DMS53 (cell line): ENCODE data around the gene ALG14.

Source experiments
- DNase-seq: peaks from one replicate; lab custom pipeline; 2025; lab: John Stamatoyannopoulos, UW

Gene ALG14

DNA sequence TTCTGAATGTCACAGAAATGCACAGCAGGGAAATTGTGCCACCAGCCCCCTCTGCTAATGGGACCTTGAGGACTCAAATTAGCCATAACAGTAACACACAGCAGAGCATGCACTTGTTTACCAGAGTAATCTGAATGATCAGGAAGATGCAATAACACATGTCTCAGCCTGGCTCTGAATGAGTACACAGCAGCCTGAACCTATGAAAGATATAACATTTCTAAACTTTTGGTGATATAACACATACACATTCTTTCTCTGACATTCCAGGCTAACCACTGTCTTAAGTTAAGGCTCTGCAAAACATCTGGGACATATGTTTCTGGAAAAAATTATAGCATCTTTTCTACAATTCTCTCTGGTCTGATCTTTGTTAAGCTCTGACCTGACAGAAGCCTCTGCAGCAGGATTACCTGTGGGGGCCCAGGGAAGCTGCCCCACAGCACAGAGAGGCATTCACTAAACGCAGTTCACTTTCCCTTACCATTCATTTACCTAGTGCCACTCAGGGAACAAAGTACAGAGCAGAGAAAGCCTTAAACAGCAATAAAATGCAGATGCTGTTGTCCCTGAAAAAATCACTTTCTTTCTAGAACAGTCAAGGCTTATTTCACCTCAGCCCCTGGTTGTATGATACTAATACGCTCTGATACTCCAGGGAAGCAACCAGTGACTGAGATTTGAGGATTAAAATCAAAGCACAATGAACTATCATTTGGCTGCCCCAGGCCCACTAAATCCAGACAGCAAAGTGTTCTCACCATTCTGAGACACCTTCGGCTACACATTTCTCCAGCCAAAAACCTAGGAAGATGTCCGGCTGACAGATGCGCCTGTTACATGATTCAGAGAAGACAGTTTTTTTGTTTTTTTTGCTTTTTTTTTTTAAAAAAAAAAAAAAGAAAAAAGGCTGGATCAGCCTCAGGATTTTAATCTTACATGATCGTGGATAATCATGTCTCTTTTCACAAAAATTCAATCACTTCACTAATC, 91.9 kb downstream of the ALG14 start:
- DNase-seq, result no peak

DNA sequence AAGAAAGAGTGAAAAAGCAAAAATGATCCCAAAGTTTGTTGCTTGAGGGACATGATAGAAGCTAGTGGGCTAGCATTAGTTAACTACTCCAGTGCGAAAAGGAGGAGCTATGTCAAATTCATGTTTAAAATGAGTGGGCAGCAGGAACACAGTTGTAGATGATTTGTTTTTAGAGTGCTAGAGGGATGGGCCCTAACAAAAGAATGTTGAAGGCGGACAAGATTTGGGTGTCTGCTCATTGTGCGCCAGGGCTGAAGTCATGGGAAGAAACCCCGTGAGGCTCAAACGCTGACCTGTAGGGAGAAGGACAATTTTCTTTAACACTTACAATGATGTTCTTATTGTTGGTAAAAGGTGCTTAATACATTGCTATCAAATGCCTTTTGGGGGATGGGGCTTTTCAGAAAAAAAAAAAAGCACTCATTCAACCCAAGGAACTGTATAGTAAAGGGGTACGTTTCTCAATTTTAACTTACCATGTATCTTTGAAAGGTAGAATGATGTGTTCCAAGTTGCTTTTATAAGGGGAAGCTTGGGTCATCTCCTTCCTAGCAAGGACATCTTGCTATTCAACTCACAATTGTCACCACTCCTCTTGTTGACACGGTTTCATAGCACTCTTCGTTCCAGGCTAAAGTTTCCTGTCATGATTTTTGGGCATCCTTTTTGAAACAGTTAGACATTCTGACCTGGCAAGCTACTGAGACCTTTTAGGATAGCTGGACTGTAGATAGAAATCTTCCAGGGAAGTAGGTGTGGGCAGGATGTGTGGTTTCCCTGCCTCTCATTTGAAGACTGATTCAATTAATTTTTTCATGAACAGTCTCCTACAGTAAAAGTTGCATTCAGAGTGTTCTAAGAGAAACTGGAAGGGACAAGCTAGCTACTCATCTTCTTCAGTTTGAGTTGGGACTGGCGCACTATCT, 92.8 kb downstream of the ALG14 start:
- DNase-seq, result no peak

DNA sequence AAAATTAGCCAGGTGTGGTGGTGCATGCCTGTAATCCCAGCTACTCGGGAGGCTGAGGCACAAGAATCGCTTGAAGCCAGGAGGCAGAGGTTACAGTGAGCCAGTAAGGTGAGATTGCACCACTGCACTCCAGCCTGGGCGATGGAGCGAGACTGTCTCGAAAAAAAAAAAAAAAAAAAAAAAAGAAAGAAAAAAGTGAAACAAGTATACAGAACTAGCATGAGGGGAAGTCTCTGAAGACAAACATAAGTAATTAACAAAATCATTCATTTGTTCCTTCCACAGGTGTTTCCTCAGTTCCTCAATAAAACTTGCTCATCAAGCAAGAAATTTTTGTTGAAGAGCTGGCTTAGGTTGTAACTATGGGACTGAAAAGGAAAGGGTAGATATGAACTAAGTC, 93.6 kb downstream of the ALG14 start:
- no peak for DNase-seq

DNA sequence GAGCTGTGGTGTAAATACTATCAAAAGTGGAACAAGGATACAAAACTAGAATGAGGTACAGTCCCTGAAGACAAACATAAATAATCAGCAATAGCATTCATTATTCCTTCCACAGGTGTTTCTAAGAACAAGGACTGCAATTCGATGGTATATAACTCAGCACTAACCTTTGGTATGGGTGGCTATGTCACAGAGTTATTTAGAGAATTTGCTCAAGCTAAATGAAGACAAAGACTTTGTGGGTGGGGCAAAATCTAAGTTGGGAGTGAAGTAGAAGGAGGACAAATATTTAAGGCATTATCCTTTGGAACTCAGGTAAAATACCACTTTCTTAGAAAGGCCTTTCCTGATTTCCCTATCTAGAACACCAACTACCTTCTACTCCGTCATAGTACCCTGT, 94.3 kb downstream of the ALG14 start:
- DNase-seq, result no peak

DNA sequence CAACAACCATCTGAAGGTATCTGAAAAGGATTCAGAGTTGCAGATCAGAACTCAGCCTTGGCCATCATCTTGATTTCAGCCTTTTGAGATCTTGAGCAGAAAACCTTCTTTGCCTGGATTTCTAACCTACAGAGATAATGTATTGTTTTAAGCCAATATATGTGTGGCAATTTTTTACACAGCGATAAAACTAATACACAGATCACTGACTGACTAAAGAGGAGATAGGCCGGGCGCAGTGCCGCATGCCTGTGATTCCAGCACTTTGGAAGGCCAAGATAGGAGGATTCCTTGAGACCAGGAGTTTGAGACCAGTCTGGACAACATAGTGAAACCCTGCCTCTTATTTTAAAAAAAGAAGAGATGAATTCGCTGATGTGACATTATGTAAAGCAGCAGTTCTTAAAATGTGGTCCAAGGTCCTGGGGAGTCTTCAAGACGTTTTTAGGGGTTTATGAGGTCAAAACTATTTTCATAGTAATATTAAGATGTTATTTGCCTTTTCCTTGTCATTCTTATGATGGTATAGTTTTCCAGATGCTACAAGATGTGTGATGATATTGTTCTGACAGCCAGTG, 95.7 kb downstream of the ALG14 start:
- DNase-seq, result no peak

DNA sequence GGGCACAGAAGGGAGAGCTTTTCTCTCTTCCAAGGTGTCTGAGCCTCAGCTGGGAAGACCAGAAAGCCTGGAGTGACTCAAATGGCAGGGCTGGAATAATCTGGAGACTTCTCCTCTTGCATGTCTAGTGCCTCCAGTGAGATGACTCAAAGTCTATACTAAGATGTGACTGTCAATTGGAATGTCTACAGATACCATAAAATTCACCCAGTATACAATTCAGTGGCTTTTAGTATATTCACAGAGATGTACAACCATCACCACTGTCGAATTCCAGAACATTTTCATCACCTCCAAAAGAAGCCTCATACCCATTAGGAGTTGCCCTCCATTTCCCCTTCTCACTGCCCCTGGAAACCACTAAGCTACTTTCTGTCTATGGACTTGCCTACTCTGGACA, 97.9 kb downstream of the ALG14 start:
- DNase-seq, result no peak

DNA sequence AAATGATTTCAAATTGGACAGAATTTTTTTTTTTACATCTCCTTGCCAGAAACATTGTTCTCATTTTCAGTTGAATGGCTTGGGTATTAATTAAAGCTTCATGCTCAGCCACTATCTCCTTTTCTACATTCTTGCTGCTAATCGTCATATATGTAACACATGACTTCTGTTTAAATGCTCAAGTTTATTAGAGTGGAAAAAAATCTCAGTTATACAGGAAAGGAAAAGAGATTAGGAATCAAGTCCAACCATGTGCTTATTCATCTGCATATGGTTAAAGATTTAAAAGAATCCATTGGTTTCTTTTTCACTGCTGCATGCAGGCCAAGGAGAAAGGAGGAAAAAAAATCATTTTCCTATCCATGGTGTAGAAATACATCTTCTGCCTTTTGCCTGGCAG, 98.5 kb downstream of the ALG14 start:
- no peak for DNase-seq

DNA sequence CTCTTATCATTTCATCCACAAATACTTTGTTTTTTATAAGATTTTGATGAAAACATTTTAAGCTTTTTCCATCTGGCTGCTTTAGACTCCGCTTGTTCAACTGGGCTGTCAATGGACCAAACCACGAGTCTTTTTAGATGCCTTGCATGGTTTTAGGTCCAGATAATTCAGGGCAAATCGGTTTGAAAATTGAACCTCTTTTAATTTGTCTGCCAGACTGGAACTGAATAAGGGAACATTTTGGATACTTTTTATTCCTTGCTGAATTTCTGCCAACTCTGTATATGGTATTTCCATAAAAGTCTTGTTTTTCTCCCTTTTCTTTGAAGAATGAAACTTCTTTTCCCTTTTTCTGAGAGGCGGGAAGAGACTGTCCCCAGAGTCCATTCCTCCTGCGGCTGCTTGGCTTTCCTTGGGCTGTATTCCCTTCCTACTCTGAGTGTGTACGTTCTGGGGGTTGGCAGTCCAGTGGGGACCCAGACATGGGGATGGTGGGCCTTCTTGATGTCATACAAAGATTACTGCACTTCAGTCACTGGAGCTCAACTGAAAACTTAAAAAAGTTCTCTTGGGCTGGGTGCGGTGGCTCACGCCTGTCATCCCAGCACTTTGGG, 99.3 kb downstream of the ALG14 start:
- no peak for DNase-seq

DNA sequence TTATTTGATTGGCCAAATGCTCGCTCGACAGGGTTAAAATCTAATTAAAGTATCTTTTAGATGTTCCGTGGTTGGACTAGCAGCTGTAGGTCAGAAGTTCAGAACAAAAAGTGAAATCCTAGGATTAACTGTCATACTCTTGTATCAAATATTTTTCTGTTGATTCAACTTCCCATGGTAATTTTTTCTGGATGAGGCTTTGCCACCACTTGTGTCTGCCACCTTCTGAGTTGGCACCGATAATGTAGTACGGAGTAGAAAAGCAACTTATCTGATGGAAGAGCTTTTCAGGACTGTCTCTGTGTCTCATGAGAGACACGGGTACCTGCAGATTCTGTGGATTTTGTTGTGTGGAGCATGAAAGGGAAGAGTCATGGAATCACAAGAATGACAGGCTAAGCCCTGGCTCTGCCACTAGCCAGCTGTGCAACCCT, 101.2 kb downstream of the ALG14 start:
- no peak for DNase-seq

DNA sequence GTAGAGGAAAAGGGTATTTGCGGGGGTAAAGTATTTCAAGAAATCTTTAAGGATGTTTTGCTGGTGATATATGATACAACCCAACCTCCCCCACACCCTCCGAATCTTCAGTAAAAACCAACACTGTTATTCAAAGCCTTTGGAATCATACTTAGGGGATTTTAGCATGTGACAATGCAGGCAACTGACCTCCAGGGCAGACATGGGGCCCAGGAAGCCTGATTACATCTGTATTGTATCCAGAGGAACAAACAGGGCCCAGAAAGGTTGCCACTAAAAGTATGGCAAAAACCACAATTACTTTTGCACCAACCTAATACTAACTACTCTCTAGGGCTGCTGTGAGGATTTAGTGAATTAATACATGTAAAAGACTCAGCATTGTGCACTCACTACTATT, 102.0 kb downstream of the ALG14 start:
- DNase-seq, result no peak

DNA sequence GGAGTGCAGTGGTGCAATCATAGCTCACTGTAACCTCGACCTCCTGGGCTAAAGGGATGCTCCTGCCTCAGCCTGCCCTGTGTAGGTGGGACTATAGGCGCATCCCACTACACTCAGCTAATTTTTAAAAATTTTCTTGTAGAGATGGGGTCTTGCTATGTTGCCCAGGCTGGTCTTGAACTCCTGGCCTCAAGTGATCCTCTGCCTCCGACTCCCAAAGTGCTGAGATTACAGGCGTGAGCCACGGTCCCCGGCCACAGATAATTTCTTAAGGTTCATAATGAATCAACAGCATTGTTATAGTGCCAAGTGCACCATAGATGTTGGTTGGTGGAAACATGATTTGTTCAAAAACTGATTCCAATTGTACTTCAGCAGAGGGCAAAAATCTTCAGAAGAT, 103.6 kb downstream of the ALG14 start:
- DNase-seq, result no peak

DNA sequence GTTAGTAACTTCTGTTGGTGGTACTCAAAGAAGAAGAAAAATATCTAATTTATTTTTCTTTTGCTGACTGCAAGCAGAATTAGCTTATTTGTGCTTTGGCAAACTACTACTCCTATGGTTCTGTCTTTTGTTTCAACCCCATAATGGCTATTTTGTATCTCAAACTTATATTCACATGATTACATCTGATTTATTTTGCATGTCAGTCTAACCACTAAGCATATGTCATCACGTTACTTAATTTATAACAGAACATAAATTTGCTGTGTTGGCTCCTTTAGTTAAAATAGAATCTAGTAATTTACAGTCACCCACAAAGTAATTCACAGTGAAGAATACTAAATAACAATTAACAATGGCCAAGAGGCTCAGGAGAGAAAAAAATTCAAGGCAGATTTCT, 106.7 kb downstream of the ALG14 start:
- DNase-seq, result no peak

DNA sequence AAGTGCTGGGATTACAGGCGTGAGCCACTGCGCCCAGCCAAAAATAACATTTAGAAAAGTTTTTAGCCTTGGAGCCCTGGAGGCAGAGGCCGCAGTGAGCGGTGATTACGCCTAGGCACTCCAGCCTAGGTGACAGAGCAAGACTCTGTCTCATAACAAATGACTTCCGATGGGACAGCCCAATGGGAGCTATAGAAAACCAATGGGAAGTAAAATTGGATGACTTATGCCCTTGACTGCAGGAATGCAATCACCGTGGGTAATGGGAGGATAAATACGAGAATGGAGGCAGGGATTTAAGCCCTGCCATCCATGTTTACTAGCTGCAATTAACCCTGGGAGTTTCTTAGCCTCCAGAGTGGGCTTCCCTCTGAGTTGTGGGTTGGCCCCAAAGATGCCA, 108.9 kb downstream of the ALG14 start:
- DNase-seq, result no peak

DNA sequence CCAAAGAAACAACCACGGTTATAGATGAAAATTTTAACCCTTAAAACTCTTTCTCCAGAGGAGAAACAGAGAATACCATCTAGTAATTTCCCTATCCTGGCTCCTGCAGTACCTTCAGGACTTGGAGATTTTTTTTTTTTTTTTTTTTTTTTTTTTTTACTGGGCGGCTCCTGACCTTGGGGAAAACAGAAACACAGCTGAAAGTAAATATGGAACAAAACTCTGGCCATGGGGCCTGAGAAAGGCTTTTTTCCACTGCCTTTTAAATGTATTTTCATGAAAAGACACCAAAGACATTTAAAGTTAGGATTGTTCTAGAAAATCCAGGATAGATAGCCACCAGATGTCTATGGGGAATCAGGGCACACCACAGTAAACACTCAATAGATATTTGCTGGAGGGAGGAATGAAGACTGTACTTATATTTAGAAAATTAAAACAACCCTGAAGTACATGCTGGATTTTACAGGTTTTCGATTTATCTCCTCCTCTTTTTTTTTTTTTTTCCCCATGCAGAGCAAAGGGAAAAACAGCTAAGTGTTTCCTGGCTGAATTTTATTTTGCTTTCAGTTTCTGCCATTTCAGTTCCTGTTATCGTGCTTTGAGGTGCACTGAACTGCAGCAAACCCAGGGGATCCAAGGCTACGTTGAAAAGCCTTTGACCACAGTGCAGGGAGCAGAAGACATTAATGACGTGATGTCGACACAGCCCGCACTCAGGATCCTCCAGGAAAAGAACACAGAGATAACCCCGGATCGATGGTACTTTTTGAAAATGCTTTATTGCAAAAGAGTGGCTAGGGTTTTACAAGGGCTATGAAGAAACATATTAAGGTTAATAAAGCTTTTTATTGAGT, 110.1 kb downstream of the ALG14 start:
- peak; percentile 93 for DNase-seq

DNA sequence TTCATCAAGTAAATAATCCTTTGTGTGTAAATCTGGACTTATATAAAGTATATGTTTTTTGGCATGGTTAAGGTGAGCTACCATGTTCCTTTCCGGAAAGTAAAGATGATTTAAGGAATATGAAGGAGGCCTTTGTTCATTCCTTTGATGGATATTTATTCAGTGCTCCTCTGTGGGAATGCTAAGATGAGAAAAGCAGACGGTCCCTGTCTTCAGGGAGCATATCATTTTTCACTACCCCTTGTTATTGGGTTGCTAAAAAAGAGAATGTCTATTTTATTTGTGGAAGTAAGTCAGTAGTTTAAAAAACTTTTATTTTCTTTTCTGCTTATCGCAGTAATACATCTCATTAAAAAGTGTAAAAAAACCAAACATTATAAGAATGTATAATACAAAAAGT, 110.8 kb downstream of the ALG14 start:
- no peak for DNase-seq

DNA sequence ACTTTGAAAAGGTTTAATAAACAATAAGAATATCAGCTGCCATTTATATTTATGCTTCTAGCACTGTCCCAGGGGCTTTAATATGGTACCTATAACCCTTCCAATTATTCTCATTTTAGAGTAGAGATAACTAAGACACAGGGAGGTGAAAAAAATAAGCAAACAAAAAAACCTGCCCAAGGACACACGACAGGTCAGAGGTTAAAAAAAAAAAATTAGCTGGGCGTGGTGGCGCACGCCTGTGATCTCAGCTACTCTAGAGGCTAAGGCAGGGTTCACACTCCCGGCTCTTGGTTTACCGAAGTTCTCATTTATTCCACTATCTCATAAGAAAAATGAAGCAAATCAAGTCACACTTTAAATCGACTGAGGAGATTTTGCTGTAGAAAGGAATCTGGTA, 111.2 kb downstream of the ALG14 start:
- no peak for DNase-seq

DNA sequence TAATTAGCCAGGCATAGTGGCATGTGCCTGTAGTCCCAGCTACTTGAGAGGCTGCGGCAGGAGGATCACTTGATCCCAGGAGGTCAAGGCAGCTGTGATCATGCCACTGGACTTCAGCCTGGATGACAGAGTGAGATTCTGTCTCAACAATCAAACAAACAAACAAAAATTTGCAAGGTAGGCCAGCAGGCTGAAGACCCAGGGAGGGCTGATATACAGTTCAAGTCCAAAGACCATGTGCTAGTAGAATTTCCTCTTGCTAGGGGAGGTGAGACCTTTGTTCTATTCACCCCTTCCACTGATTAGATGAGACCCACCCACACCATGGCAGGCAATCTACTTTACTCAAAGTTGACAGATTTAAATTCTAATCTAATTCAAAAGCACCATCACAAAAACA, 114.7 kb downstream of the ALG14 start:
- DNase-seq, result no peak

DNA sequence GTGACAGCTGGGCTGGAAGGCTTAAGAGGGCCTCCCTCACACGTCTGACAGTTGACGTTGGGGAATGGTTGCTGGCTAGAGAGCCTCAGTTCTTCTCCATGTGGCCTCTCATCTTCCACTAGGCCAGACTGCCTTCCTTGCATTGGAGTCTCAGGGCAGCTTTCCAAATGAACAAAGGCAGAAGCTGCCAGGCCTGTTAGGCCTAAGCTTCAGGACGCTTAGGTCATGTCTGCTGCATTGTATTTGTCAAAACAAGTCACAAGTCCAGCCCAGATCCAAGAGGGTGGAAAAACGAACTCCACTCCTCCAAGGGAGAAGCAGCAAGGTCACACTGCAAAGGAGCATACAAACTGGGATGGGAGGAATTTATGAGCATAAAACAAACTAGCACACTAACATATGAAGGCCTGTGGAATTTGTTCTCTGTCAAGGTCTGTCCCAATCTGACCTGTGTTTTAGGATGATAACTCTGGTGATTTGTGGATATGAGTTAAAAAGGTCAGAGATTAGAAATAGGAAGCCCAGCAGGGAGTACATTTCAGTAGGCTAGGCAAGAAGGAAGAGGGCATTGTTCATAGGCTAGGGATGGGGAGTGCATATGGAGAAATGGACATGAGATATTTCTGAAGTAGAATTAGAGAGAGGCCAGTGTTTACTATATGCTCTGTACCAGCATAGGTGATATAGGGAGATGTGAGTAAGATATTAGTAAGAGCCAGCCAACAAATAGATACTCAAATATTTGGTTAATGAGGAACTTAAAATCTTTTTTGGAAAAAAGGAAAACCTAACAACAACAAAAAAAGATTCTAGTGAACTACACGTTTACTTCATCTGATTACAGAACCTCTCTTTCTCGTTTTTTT, 116.8 kb downstream of the ALG14 start:
- no peak for DNase-seq

DNA sequence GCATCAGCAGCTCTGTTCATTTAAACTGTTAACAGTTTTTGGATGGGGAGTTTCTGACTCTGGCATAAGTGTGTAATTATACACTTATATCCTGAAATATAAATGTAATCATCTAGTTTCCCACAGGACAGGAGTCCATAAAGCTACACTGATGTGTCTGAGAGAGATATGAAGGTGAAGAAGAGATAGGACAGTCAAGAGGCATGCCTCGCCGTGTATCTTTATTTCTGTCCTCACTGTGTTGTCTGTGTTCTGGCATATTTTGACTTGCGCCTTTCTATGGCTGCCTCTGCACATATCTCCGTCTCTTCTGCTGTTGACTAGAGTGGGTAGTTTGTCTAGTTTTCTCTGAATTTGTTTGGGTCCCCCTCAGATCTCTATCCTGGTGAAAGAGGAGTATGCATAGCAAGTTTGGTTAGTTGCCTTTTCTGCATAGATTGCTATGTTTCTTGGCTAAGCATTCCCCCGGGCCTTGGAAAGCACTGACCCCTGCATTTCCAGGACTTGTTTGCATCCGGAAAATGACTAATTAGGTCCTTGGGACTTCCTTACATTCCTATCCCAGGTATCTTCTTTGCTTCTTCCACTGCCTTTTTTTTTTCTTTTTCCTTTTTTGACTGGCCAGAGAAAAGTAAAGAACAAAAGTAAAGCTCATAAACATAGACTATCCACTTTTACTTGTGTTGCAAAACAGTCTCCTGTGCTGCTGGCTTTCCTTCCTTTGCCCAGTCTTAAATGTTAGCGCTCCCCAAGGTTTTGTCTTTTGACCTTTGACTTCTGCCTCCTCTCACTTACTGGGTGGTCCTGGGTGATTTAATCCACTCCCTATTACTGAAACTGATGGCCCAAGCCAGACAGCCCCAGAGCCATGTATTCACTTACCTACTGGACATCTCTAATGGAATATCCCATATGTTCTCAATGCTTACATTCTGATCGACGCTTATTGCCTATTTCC, 118.2 kb downstream of the ALG14 start:
- DNase-seq, result no peak
